Measurements from ENCODE around the gene EI24.

GRCh38 chr11:125553357-125553756 lies 15.9 kb upstream of the EI24 start:
- TF ChIP-seq CTCF (conservative IDR thresholded peaks at IDR 0.05 in 1 of 2, IDR thresholded peaks at IDR 0.05 in 1 of 2; ENCODE audit: low read depth in 1 of 2, low read length in 2 of 2) (no peak), EZH2 (IDR thresholded peaks at IDR 0.05; ENCODE audit: low read length, missing control alignments) (no peak)
